IMR-90 (cell line): ENCODE data around the gene HADH. TPM values are rescaled to one million over a fixed set of nuclear protein-coding genes. Genes with fewer than 3 reads are reported as not detected.
A peak's percentile ranks its signal among the peaks of the same experiment; 100 is the strongest.

Experiments used
- ATAC-seq: fragments of 200-7000 bp; cut with Tn5 transposase; 2 replicates; pipeline ENCODE4 v1.9.1; 2020; ENCODE audit warnings: low read depth, mild to moderate bottlenecking, moderate library complexity
- BruUV-seq: library from RNA; stranded (reverse); fragments of 400-500 nt; replicated peaks from 2 replicates; lab custom pipeline; 2021; lab: Mats Ljungman, UMichigan
- CTCF ChIA-PET: fragments of 300-600 bp; formaldehyde crosslinking; extraction: SDS; loops from one replicate; lab custom pipeline; 2021; ENCODE audit warnings: antibody characterized with exemption; lab: Yijun Ruan, JAX
- POLR2A ChIA-PET: fragments of 300-600 bp; sonication (Branson Sonifier 250); formaldehyde crosslinking; loops from one replicate; lab custom pipeline; 2022; ENCODE audit warnings: antibody characterized with exemption; ENCODE audit not compliant: unreplicated experiment; lab: Charles Lee
- DNase-seq: peaks from one replicate; pipeline ENCODE4 v3.0.0; 2013
- H2AFZ ChIP-seq: replicated peaks from 2 replicates; pipeline ENCODE3; 2013; ENCODE audit warnings: low read length, mild to moderate bottlenecking; ENCODE audit not compliant: poor library complexity
- H2AK5ac ChIP-seq: 2 replicates; pipeline ENCODE4 v1.6.1; 2013; ENCODE audit warnings: low read depth, low read length, inconsistent platforms
- H2AK9ac ChIP-seq: replicated peaks from 2 replicates; pipeline ENCODE3; 2013; ENCODE audit warnings: mild to moderate bottlenecking, low read depth, low read length, moderate library complexity; ENCODE audit not compliant: poor library complexity
- H2BK120ac ChIP-seq: 2 replicates; pipeline ENCODE4 v1.6.1; 2013; ENCODE audit warnings: low read depth, low read length, inconsistent platforms
- H2BK15ac ChIP-seq: 3 replicates; pipeline ENCODE4 v1.6.1; 2013; ENCODE audit warnings: low read depth, low read length, inconsistent platforms
- H2BK20ac ChIP-seq: 2 replicates; pipeline ENCODE4 v1.6.1; 2013; ENCODE audit warnings: low read depth, mild to moderate bottlenecking, inconsistent platforms, low read length, moderate library complexity
- H2BK5ac ChIP-seq: 2 replicates; pipeline ENCODE4 v1.6.1; 2013; ENCODE audit warnings: mild to moderate bottlenecking, low read depth, low read length, inconsistent platforms; ENCODE audit not compliant: poor library complexity, severe bottlenecking
- H3K14ac ChIP-seq: replicated peaks from 2 replicates; pipeline ENCODE4 v1.6.1; 2013; ENCODE audit warnings: low read depth, low read length, inconsistent platforms
- H3K18ac ChIP-seq: 2 replicates; pipeline ENCODE4 v1.6.1; 2013; ENCODE audit warnings: low read depth, low read length, control low read depth
- H3K23ac ChIP-seq: 2 replicates; pipeline ENCODE4 v1.6.1; 2013; ENCODE audit warnings: low read depth, low read length, inconsistent platforms
- H3K27ac ChIP-seq: 2 replicates; pipeline ENCODE4 v1.5.1; 2013; ENCODE audit warnings: mild to moderate bottlenecking, control low read depth, low read length; ENCODE audit not compliant: insufficient read depth
- H3K27me3 ChIP-seq: 2 replicates; pipeline ENCODE4 v1.6.1; 2013; ENCODE audit warnings: low read length; ENCODE audit not compliant: control insufficient read depth, insufficient read depth
- H3K36me3 ChIP-seq: 2 replicates; pipeline ENCODE4 v1.6.1; 2013; ENCODE audit warnings: low read length, mixed read lengths; ENCODE audit not compliant: control insufficient read depth, insufficient read depth
- H3K4ac ChIP-seq: 2 replicates; pipeline ENCODE4 v1.6.1; 2013; ENCODE audit warnings: low read depth, low read length, inconsistent platforms
- H3K4me1 ChIP-seq: 2 replicates; pipeline ENCODE4 v1.6.1; 2013; ENCODE audit warnings: low read length, mixed read lengths; ENCODE audit not compliant: control insufficient read depth, insufficient read depth
- H3K4me2 ChIP-seq: 2 replicates; pipeline ENCODE4 v1.6.1; 2013; ENCODE audit warnings: low read depth, mild to moderate bottlenecking, control low read depth, low read length, moderate library complexity
- H3K4me3 ChIP-seq: 2 replicates; pipeline ENCODE4 v1.5.1; 2013; ENCODE audit warnings: low read depth, mild to moderate bottlenecking, control low read depth, low read length, moderate library complexity; ENCODE audit not compliant: insufficient read depth
- H3K56ac ChIP-seq: 2 replicates; pipeline ENCODE4 v1.6.1; 2013; ENCODE audit warnings: low read length, inconsistent platforms; ENCODE audit not compliant: insufficient read depth; ENCODE audit errors: extremely low read depth
- H3K79me1 ChIP-seq, 2 experiments: 2 replicates each; pipeline ENCODE4 v1.6.1; 2013; ENCODE audit warnings: low read length in 2 of 2, inconsistent platforms in 1 of 2, low read depth in 1 of 2
- H3K9ac ChIP-seq: 2 replicates; pipeline ENCODE4 v1.6.1; 2013; ENCODE audit warnings: low read depth, low read length, control low read depth
- H3K9me1 ChIP-seq: 2 replicates; pipeline ENCODE4 v1.6.1; 2013; ENCODE audit warnings: low read length, inconsistent platforms; ENCODE audit not compliant: insufficient read depth
- H3K9me3 ChIP-seq: 2 replicates; pipeline ENCODE4 v1.6.1; 2013; ENCODE audit warnings: low read length; ENCODE audit not compliant: control insufficient read depth, insufficient read depth
- H4K20me1 ChIP-seq: 2 replicates; pipeline ENCODE4 v1.6.1; 2013; ENCODE audit warnings: low read length, inconsistent platforms; ENCODE audit not compliant: insufficient read depth
- H4K5ac ChIP-seq: 2 replicates; pipeline ENCODE4 v1.6.1; 2013; ENCODE audit warnings: mild to moderate bottlenecking, low read depth, low read length, control low read depth
- H4K8ac ChIP-seq, 2 experiments: 2 replicates each; pipeline ENCODE4 v1.6.1; 2013; ENCODE audit warnings: low read depth in 2 of 2, low read length in 2 of 2, control low read depth in 1 of 2, inconsistent platforms in 1 of 2
- H4K91ac ChIP-seq: 2 replicates; pipeline ENCODE4 v1.6.1; 2013; ENCODE audit warnings: low read depth, low read length, inconsistent platforms; ENCODE audit not compliant: insufficient read depth
- WGBS, 2 experiments: methylation state at CpG; one replicate each; pipeline versions ENCODE4 v1.1.5 to v1.1.7; 2013; ENCODE audit warnings: missing lambda C conversion rate in 2 of 2; ENCODE audit not compliant: insufficient read length in 1 of 2; ENCODE audit errors: extremely low coverage in 2 of 2; 5-methylcytosine and 5-hydroxymethylcytosine counted together
- dilution Hi-C: fragments of 300-500 bp; cut with HindIII; formaldehyde crosslinking; loops from one replicate; pipeline ENCODE4 v1.14.3; 2018; ENCODE audit warnings: low sequenced_read_pairs; ENCODE audit not compliant: unreplicated experiment
- in situ Hi-C: fragments of 300-500 bp; cut with MboI; formaldehyde crosslinking; loops from 3 replicates; pipeline ENCODE4 v1.14.3; 2019; ENCODE audit warnings: low sequenced_read_pairs, inconsistent platforms, mixed read lengths
- intact Hi-C: fragments of 100-400 bp; cut with micrococcal nuclease; formaldehyde crosslinking; loops from 2 replicates; pipeline ENCODE4 v1.10.0; 2022
- polyA plus RNA-seq, 3 experiments: library from polyadenylated mRNA; depleted of rRNA; stranded (reverse); fragments of >200 nt; gene quantifications; 2 replicates each; pipeline ENCODE4 v1.2.3, GENCODE V29; 2012; ENCODE audit warnings: low replicate concordance in 1 of 3
- total RNA-seq: library from RNA; depleted of rRNA; stranded (reverse); fragments of >200 nt; gene quantifications from 2 replicates; pipeline ENCODE4 v1.2.3, GENCODE V29; 2012
- TF ChIP-seq, protein P1 (sequence below): fragments of 150-350 bp; IDR thresholded peaks from 2 replicates; pipeline ENCODE4 v1.6.1; 2016; ENCODE audit warnings: low read depth, mild to moderate bottlenecking, low read length, moderate library complexity, borderline replicate concordance

HADH gene
- total and polyA plus RNA-seq, 2 of the 4 experiments (the other 2 are of a cell fraction): 6.8 to 22.6 TPM

DNA sequence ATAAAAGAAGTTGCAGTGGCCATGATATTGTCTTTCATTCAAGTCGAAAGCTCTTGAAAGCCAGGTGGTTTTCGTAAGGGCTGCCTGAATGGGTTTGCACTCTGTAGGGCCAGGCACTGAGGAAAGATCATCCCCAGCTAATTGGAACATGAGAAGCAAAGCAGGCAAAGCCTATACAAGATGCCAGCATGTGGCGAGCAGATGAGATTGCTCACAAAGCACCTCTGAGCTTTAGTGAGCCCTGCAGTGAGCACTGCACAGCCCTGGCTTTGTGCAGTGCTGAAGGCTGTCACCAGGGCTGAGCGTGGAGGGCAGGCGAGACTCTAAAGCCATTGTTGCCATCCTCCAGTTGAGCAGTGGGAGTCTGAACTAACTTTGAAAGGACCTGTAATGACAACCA lies 53.8 kb downstream of the HADH start:
- Histone ChIP-seq H3K56ac (no peak overlapping the region), H2AFZ (no peak overlapping the region), H4K5ac (no peak overlapping the region), H3K9me3 (no peaks in the 10 kb centered on the region), H2BK20ac (no peak overlapping the region), H3K4ac (no peak overlapping the region), H2AK9ac (no peak overlapping the region), H3K4me1 (no peaks in the 10 kb centered on the region), H2BK5ac (no peak overlapping the region), H2BK120ac (no peak overlapping the region), H4K20me1 (no peaks in the 10 kb centered on the region), H2AK5ac (no peak overlapping the region), H3K27me3 (peaks cover 4% of the 10 kb centered on the region; the same call in 1 of the 2 replicates), H3K4me2 (no peak overlapping the region), H3K18ac (no peak overlapping the region), H4K8ac (no peak overlapping the region), H3K9ac (no peak overlapping the region), H2BK15ac (no peak overlapping the region), H3K27ac (no peak overlapping the region), H3K23ac (no peak overlapping the region), H3K9me1 (no peaks in the 10 kb centered on the region), H3K4me3 (no peak overlapping the region), H3K79me1 (no peaks in the 10 kb centered on the region), H4K91ac (no peak overlapping the region), H3K36me3 (no peaks in the 10 kb centered on the region), H3K14ac (no peak overlapping the region)
- ChIA-PET POLR2A (no interaction called here), CTCF (interaction anchor here (0.5 to 1.5 kb wide), 4 partner anchors 9 to 328 kb away, joined by 3 to 6 read pairs (median 4); no protein-coding TSS in a partner anchor)
- TF ChIP-seq, protein P1, sequence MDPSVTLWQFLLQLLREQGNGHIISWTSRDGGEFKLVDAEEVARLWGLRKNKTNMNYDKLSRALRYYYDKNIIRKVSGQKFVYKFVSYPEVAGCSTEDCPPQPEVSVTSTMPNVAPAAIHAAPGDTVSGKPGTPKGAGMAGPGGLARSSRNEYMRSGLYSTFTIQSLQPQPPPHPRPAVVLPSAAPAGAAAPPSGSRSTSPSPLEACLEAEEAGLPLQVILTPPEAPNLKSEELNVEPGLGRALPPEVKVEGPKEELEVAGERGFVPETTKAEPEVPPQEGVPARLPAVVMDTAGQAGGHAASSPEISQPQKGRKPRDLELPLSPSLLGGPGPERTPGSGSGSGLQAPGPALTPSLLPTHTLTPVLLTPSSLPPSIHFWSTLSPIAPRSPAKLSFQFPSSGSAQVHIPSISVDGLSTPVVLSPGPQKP: no peak
- no peak for DNase-seq
- in situ Hi-C loops: no loop called here
- BruUV-seq: no TSS peak
- dilution Hi-C loops: no loop called here
- intact Hi-C loops: no loop called here
- ATAC-seq: peak; percentile 24
- 58% methylated on average over 3 of the region's 5 CpGs; no CpG with 5 or more reads in 1 of the 2 experiments for WGBS, 2 experiments
